GM10266 (cell line): ENCODE data around the gene RNF17.

Experiments used
- DNase-seq: peaks from one replicate; pipeline ENCODE4 v3.0.0; 2012; ENCODE audit errors: extremely low spot score
- CTCF ChIP-seq: IDR thresholded peaks from 2 replicates; pipeline ENCODE4 v1.5.1; 2012; ENCODE audit warnings: mild to moderate bottlenecking, low read depth; ENCODE audit not compliant: control insufficient read depth, insufficient read depth; ENCODE audit errors: missing control alignments

Gene RNF17

GRCh38 chr13:24897293-24897692, 133.3 kb downstream of the RNF17 start:
- DNase-seq, result no peak
- TF ChIP-seq CTCF, result no peak

- DNase-seq, result no peak
- TF ChIP-seq CTCF, result no peak
Measured at GRCh38 chr13:24899601-24900000, 135.6 kb downstream of the RNF17 start.

GRCh38 chr13:24900507-24900906, 136.5 kb downstream of the RNF17 start:
- TF ChIP-seq CTCF, result no peak
- no peak for DNase-seq

- no peak for DNase-seq
- TF ChIP-seq CTCF, result no peak
Measured at GRCh38 chr13:24905242-24905641, 141.3 kb downstream of the RNF17 start.

GRCh38 chr13:24906268-24906667, 142.3 kb downstream of the RNF17 start:
- no peak for TF ChIP-seq CTCF
- DNase-seq, result no peak

GRCh38 chr13:24910502-24911132, 146.6 kb downstream of the RNF17 start:
- no peak for DNase-seq

More at GRCh38 chr13:24910502-24911132, 146.6 kb downstream of the RNF17 start:
- no peak for TF ChIP-seq CTCF
